ENCODE measurements around the gene COL20A1.

COL20A1 gene

DNA sequence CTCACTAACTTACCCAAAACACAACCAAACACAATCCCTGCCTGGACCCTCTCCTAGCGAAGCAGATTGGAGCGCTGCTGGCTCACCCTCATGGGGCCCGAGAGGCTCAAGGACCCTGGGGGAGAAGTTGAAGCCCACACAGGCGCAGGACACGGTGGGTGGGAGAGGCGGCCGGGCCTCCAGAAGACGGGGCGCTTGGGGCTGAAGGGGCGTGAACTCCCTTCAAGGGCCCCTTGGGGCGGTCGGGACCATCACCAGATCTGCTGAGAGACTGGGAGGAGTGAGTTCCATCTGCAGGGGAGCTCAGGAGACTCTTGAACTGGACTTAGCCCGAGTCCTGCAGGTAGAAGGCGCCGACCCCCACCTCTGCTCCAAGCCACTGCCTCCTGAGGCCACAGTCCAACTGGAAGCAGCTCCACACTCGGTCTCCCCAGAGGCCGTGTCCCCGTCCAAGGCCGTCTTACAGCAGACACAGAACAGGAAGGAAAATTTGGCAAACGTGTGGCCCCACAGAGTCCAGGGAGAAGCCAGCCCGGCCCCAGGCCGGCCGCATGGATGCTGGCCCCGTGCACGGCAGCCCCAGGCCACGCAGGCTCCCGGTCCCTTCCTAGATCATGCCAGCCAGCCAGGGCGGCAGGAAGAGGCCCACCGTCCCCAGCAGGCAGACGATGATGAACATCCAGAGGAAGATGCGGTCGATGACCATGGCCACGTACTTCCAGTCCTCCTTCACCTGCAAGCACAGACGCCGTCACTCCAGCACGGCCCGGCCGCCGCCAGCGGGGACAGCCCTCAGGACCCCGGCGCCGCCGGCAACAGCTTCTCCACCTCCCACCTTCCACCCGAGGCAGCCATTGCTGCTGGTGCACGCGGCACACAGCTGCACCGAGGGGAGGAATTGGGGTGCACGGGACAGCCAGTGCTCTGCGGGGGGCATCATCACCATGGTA is 53.4 kb downstream of the COL20A1 start:
- H2BK5ac ChIP-seq (ENCODE audit: low read depth, low read length, poor library complexity) = no peak overlapping the region
- H3K27ac ChIP-seq (ENCODE audit: low read depth, low read length) = no peak overlapping the region
- H3K9ac ChIP-seq (ENCODE audit: low read length) = no peak overlapping the region
- no peaks in the 10 kb centered on the region for H3K79me1 ChIP-seq (ENCODE audit: low read length)
- H3K9me3 ChIP-seq (ENCODE audit: insufficient read depth, low read depth, low read length) = peaks cover 17% of the 10 kb centered on the region
- H2BK120ac ChIP-seq (ENCODE audit: insufficient read depth, low read length, poor library complexity) = no peak overlapping the region
- H3K4ac ChIP-seq (ENCODE audit: low read depth, low read length) = no peak overlapping the region
- no peaks in the 10 kb centered on the region for H3K79me2 ChIP-seq (ENCODE audit: control insufficient read depth, insufficient read depth, low read length, poor library complexity)
- H2AFZ ChIP-seq (ENCODE audit: insufficient read depth, low read length, poor library complexity) = no peak overlapping the region
- H3K14ac ChIP-seq (ENCODE audit: low read length) = no peak overlapping the region
- no peak overlapping the region for H3K18ac ChIP-seq (ENCODE audit: low read length)
- no peak overlapping the region for H4K91ac ChIP-seq (ENCODE audit: low read depth, low read length)
- no peaks in the 10 kb centered on the region for H3K27me3 ChIP-seq (ENCODE audit: insufficient read depth, low read length)
- no CpG with 5 or more reads among the region's 50 CpGs for WGBS (ENCODE audit: extremely low coverage, insufficient coverage, insufficient read length)
- H3K4me1 ChIP-seq (ENCODE audit: control insufficient read depth in 1 of 2, insufficient read depth in 2 of 2, low read length in 2 of 2) = no peaks in the 10 kb centered on the region
- no peak overlapping the region for H2AK5ac ChIP-seq (ENCODE audit: low read length)
- H3K36me3 ChIP-seq (ENCODE audit: control insufficient read depth in 1 of 2, insufficient read depth in 2 of 2, low read length in 2 of 2) = no peaks in the 10 kb centered on the region
- no peak overlapping the region for H3K4me3 ChIP-seq (ENCODE audit: low read depth, low read length)
- no peak overlapping the region for H3K23ac ChIP-seq (ENCODE audit: low read length)
- no peak overlapping the region for H2BK12ac ChIP-seq (ENCODE audit: low read length)
- no peak overlapping the region for H4K8ac ChIP-seq (ENCODE audit: low read depth, low read length)
- no peak for DNase-seq
- no peak overlapping the region for H3K4me2 ChIP-seq (ENCODE audit: low read length)
- H4K12ac ChIP-seq (ENCODE audit: low read depth, low read length) = no peak overlapping the region

DNA sequence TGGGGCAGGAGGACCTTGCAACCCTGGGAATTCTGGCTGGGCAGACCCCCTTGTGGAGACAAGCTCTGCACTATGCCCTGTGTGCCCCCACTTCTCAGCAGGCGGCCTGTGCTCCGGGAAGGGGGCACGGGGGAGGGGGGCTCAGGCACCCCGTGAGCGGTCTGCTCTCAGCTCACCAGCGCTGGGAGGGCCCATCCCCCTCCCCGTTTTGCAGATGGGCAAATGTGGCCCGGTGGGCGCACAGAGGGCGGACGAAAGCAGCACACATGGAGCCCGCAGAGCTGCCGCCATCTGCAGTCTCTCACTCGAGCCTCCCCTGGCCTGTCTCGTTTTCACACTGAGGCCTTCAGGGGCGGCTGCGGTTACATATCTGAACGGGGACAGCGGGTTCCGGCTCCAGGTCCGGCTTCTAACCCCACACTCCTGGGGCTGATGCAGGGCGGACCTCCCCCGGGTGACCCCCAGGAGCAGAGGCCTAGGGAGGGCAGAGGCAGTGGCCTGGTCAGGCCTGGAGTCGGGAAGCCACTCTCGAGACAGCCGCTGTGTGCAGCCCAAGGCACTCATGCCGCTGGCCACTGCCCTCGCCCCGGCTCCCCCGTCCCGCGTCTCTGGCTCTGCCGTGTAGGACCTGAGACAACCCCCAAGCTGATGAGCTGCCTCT is 54.2 kb downstream of the COL20A1 start:
- DNase-seq = no peak
- no peak overlapping the region for H4K12ac ChIP-seq (ENCODE audit: low read depth, low read length)
- no peak overlapping the region for H3K27ac ChIP-seq (ENCODE audit: low read depth, low read length)
- no peaks in the 10 kb centered on the region for H3K79me2 ChIP-seq (ENCODE audit: control insufficient read depth, insufficient read depth, low read length, poor library complexity)
- no peak overlapping the region for H3K4ac ChIP-seq (ENCODE audit: low read depth, low read length)
- no peak overlapping the region for H3K18ac ChIP-seq (ENCODE audit: low read length)
- no peak overlapping the region for H4K91ac ChIP-seq (ENCODE audit: low read depth, low read length)
- H3K23ac ChIP-seq (ENCODE audit: low read length) = no peak overlapping the region
- H3K14ac ChIP-seq (ENCODE audit: low read length) = no peak overlapping the region
- H2AK5ac ChIP-seq (ENCODE audit: low read length) = no peak overlapping the region
- no peak overlapping the region for H2BK5ac ChIP-seq (ENCODE audit: low read depth, low read length, poor library complexity)
- H3K9me3 ChIP-seq (ENCODE audit: insufficient read depth, low read depth, low read length) = peaks cover 20% of the 10 kb centered on the region
- no peaks in the 10 kb centered on the region for H3K79me1 ChIP-seq (ENCODE audit: low read length)
- H3K9ac ChIP-seq (ENCODE audit: low read length) = no peak overlapping the region
- no CpG with 5 or more reads among the region's 33 CpGs for WGBS (ENCODE audit: extremely low coverage, insufficient coverage, insufficient read length)
- no peaks in the 10 kb centered on the region for H3K4me1 ChIP-seq (ENCODE audit: control insufficient read depth in 1 of 2, insufficient read depth in 2 of 2, low read length in 2 of 2)
- no peak overlapping the region for H2BK12ac ChIP-seq (ENCODE audit: low read length)
- no peak overlapping the region for H4K8ac ChIP-seq (ENCODE audit: low read depth, low read length)
- H2BK120ac ChIP-seq (ENCODE audit: insufficient read depth, low read length, poor library complexity) = no peak overlapping the region
- no peak overlapping the region for H3K4me2 ChIP-seq (ENCODE audit: low read length)
- H2AFZ ChIP-seq (ENCODE audit: insufficient read depth, low read length, poor library complexity) = no peak overlapping the region
- no peaks in the 10 kb centered on the region for H3K27me3 ChIP-seq (ENCODE audit: insufficient read depth, low read length)
- no peaks in the 10 kb centered on the region for H3K36me3 ChIP-seq (ENCODE audit: control insufficient read depth in 1 of 2, insufficient read depth in 2 of 2, low read length in 2 of 2)
- no peak overlapping the region for H3K4me3 ChIP-seq (ENCODE audit: low read depth, low read length)

DNA sequence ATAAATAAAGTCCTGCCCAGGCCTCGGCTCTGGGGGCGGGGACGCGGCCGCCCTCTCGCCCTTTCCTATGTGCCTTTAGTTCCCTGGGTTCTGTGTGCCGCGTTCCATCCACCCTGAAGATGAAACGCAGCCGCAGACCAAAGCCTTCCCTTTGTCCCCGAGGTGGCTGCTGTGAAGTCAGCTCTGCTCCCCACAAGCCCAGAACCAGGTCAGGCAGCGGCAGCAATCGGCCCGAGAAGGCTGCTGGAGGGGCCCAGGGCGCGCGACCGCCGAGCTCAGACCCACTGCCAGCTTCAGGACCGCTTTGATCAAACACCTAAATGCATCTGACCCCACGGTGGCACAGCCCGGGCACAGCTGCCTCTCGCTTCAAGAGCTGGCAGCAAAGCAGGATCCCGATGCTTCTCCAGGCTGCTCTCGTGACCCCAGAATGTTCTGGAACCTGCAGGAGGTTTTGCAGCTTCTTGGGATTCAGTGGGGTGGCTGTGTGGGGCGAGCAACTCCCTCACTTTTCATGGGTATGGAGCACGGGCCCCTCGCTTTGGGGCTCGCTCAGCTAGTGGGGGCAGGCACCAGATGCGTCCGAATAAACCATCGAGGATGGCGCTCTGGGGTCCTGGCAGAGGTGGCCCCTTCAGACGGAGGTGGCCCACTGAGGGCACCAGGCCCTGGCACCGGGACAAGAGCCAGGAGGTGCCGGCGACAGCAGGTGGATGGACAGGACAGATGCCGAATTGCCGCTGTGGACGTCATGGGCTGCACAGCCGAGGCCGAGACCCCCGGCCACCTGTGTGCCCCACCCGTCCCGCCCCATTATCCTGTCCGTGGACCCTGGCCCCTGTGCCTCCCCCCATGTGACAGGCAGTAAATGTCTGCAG is 55.2 kb downstream of the COL20A1 start:
- Histone ChIP-seq H4K91ac (ENCODE audit: low read depth, low read length) (no peak overlapping the region), H3K4ac (ENCODE audit: low read depth, low read length) (no peak overlapping the region), H4K12ac (ENCODE audit: low read depth, low read length) (no peak overlapping the region), H2BK5ac (ENCODE audit: low read depth, low read length, poor library complexity) (no peak overlapping the region), H3K79me1 (ENCODE audit: low read length) (no peaks in the 10 kb centered on the region), H2BK120ac (ENCODE audit: insufficient read depth, low read length, poor library complexity) (no peak overlapping the region), H3K9me3 (ENCODE audit: insufficient read depth, low read depth, low read length) (peaks cover 18% of the 10 kb centered on the region), H3K4me2 (ENCODE audit: low read length) (no peak overlapping the region), H3K18ac (ENCODE audit: low read length) (no peak overlapping the region), H3K79me2 (ENCODE audit: control insufficient read depth, insufficient read depth, low read length, poor library complexity) (no peaks in the 10 kb centered on the region), H3K27me3 (ENCODE audit: insufficient read depth, low read length) (no peaks in the 10 kb centered on the region), H2AFZ (ENCODE audit: insufficient read depth, low read length, poor library complexity) (no peak overlapping the region), H3K4me3 (ENCODE audit: low read depth, low read length) (no peak overlapping the region), H3K9ac (ENCODE audit: low read length) (no peak overlapping the region), H4K8ac (ENCODE audit: low read depth, low read length) (no peak overlapping the region), H2AK5ac (ENCODE audit: low read length) (no peak overlapping the region), H3K23ac (ENCODE audit: low read length) (no peak overlapping the region), H3K4me1 (ENCODE audit: control insufficient read depth in 1 of 2, insufficient read depth in 2 of 2, low read length in 2 of 2) (no peaks in the 10 kb centered on the region), H2BK12ac (ENCODE audit: low read length) (no peak overlapping the region), H3K27ac (ENCODE audit: low read depth, low read length) (no peak overlapping the region), H3K36me3 (ENCODE audit: control insufficient read depth in 1 of 2, insufficient read depth in 2 of 2, low read length in 2 of 2) (no peaks in the 10 kb centered on the region), H3K14ac (ENCODE audit: low read length) (no peak overlapping the region)
- WGBS (ENCODE audit: extremely low coverage, insufficient coverage, insufficient read length) = no CpG with 5 or more reads among the region's 46 CpGs
- no peak for DNase-seq

DNA sequence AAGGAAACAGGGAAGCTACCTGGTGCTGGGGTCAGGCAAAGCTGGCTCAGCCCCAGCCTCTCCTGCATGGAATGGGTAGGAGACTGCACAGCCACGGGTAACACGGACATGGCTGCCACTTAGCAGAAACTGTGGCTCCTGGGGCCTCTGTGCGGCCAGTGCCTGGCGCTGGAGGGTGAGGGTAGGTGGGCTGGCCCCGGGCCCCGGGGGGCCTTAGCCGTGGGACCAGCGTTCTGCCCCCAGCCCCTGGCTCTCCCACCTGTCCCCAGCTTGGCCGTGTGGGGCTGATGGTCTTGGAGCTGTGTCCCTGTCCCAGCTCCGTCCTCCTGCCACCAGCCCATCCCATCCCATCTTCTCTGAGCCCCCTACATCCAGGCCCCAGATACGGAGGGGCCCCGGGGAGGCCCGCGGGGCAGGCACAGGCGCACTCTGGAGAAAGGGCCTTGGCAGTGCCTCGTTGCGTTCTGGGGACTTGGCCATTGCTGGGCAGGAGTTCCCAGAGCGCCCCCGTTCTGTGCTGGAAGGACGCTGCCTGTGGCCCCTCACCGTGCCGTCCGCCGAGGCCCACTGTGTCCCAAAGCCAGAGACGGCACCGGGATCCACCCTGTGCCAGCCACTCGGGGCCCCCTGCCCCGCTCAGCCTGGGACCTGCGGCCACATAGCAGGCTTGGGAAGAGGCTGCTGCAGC is 56.0 kb downstream of the COL20A1 start:
- Histone ChIP-seq H3K18ac (ENCODE audit: low read length) (no peak overlapping the region), H3K79me1 (ENCODE audit: low read length) (no peaks in the 10 kb centered on the region), H3K9me3 (ENCODE audit: insufficient read depth, low read depth, low read length) (peaks cover 18% of the 10 kb centered on the region), H4K12ac (ENCODE audit: low read depth, low read length) (no peak overlapping the region), H4K91ac (ENCODE audit: low read depth, low read length) (no peak overlapping the region), H2BK12ac (ENCODE audit: low read length) (no peak overlapping the region), H3K27me3 (ENCODE audit: insufficient read depth, low read length) (no peaks in the 10 kb centered on the region), H3K23ac (ENCODE audit: low read length) (no peak overlapping the region), H3K36me3 (ENCODE audit: control insufficient read depth in 1 of 2, insufficient read depth in 2 of 2, low read length in 2 of 2) (no peaks in the 10 kb centered on the region), H3K4ac (ENCODE audit: low read depth, low read length) (no peak overlapping the region), H3K4me3 (ENCODE audit: low read depth, low read length) (no peak overlapping the region), H2AFZ (ENCODE audit: insufficient read depth, low read length, poor library complexity) (no peak overlapping the region), H2BK120ac (ENCODE audit: insufficient read depth, low read length, poor library complexity) (no peak overlapping the region), H3K14ac (ENCODE audit: low read length) (no peak overlapping the region), H3K4me1 (ENCODE audit: control insufficient read depth in 1 of 2, insufficient read depth in 2 of 2, low read length in 2 of 2) (no peaks in the 10 kb centered on the region), H2AK5ac (ENCODE audit: low read length) (no peak overlapping the region), H4K8ac (ENCODE audit: low read depth, low read length) (no peak overlapping the region), H3K9ac (ENCODE audit: low read length) (no peak overlapping the region), H3K79me2 (ENCODE audit: control insufficient read depth, insufficient read depth, low read length, poor library complexity) (no peaks in the 10 kb centered on the region), H2BK5ac (ENCODE audit: low read depth, low read length, poor library complexity) (no peak overlapping the region), H3K4me2 (ENCODE audit: low read length) (no peak overlapping the region), H3K27ac (ENCODE audit: low read depth, low read length) (no peak overlapping the region)
- no CpG with 5 or more reads among the region's 29 CpGs for WGBS (ENCODE audit: extremely low coverage, insufficient coverage, insufficient read length)
- no peak for DNase-seq

All from trophoblast cell (in vitro differentiated cells and primary cell).